Measurements from ENCODE around the gene NT5C1A.

NT5C1A gene

DNA sequence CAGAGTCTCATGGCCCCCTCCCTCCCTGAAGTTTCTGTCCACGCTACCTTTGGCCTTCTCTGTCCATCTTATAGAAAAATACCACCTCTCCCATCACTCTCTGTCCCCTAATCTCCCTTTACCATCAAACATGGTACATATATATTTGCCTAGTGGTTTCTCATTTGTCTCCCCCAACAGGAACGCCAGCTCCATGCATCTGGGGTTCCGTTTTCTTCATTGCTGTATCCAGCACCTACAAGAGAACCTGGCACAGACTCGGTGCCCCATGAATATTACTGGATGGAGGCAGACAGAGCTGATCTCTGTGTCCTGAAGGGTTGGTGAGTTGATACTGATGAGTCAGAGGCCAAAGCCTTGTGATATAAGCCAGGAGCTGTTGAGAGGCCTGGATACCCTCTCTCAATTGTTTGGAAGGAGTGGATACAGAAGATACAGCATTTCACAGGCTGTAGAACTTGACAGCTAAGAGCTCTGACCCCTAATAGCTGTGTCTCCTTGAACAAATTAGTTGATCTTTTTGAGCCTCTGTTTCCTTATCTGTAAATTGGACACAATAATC, 54.3 kb downstream of the NT5C1A start:
- TF ChIP-seq, protein P1, sequence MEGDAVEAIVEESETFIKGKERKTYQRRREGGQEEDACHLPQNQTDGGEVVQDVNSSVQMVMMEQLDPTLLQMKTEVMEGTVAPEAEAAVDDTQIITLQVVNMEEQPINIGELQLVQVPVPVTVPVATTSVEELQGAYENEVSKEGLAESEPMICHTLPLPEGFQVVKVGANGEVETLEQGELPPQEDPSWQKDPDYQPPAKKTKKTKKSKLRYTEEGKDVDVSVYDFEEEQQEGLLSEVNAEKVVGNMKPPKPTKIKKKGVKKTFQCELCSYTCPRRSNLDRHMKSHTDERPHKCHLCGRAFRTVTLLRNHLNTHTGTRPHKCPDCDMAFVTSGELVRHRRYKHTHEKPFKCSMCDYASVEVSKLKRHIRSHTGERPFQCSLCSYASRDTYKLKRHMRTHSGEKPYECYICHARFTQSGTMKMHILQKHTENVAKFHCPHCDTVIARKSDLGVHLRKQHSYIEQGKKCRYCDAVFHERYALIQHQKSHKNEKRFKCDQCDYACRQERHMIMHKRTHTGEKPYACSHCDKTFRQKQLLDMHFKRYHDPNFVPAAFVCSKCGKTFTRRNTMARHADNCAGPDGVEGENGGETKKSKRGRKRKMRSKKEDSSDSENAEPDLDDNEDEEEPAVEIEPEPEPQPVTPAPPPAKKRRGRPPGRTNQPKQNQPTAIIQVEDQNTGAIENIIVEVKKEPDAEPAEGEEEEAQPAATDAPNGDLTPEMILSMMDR (conservative IDR thresholded peaks at IDR 0.05; ENCODE audit: low read depth, low read length) = no peak
- no peak overlapping the region for H3K4me3 ChIP-seq (ENCODE audit: low read length)
- no peak for DNase-seq (ENCODE audit: low read depth)

DNA sequence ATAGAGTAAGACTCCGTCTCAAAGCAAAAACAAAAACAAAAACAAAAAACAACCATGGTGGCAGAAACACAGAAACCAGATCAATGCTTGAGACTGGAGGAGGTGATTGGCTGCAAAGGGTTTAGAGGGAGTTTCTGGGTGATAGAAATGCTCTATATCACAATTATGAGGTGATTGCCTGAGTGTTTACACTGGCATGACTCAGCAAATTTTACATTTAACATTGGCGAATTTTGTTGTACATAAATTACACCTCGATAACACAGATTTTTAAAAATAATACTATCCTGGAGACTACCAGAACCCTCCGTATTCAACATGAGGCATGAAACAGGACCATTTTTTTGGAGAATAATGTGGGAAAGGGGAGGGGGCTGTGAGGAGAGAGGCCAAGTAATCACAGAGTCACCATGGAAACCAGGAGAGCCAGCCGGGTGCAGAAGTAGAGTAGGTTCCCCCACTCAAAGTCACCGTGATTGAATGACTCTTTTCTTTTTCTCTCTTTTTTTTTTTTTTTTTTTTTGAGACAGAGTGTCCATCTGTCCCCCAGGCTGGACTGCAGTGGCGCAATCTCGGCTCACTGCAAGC, 56.7 kb downstream of the NT5C1A start:
- TF ChIP-seq, protein P1 (conservative IDR thresholded peaks at IDR 0.05; ENCODE audit: low read depth, low read length) = no peak
- H3K4me3 ChIP-seq (ENCODE audit: low read length) = no peak overlapping the region
- no peak for DNase-seq (ENCODE audit: low read depth)

DNA sequence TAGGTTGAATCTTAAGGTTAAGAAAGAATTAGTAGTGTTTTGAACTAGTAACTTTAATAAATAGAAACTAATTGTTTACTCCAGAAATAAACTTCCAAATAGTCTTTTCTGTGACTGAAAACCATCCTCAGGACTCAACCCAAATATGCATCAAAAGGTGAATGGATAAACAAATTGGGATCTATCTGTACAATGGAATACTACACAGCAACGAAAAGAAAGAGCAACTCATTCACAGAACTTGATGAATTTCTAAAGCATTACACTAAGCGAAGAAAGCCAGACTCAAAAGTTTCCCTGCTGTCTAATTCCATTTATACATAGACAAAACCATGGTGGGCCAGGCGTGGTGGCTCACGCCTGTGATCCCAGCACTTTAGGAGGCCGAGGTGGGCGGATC, 57.4 kb downstream of the NT5C1A start:
- TF ChIP-seq, protein P1 (conservative IDR thresholded peaks at IDR 0.05; ENCODE audit: low read depth, low read length) = no peak
- no peak for DNase-seq (ENCODE audit: low read depth)
- H3K4me3 ChIP-seq (ENCODE audit: low read length) = no peak overlapping the region

DNA sequence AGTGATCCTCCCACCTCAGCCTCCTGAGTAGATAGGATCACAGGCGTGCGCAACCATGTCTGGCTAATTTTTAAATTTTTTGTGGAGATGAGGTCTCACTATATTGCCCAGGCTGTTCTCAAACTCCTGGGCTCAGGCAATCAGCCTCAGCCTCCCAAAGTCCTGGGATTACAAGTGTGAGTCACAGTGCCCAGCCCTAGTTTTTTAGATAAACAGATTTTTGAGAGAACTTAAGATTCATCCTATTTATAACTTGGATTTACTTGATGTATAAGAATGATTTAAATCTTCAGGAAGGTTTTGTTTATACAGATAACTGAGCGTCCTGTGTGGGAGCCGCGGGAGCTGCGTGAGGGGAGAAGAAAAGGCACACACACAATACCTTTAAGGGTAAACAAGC, 58.7 kb downstream of the NT5C1A start:
- no peak for DNase-seq (ENCODE audit: low read depth)
- TF ChIP-seq, protein P1 (conservative IDR thresholded peaks at IDR 0.05; ENCODE audit: low read depth, low read length) = no peak
- no peak overlapping the region for H3K4me3 ChIP-seq (ENCODE audit: low read length)

DNA sequence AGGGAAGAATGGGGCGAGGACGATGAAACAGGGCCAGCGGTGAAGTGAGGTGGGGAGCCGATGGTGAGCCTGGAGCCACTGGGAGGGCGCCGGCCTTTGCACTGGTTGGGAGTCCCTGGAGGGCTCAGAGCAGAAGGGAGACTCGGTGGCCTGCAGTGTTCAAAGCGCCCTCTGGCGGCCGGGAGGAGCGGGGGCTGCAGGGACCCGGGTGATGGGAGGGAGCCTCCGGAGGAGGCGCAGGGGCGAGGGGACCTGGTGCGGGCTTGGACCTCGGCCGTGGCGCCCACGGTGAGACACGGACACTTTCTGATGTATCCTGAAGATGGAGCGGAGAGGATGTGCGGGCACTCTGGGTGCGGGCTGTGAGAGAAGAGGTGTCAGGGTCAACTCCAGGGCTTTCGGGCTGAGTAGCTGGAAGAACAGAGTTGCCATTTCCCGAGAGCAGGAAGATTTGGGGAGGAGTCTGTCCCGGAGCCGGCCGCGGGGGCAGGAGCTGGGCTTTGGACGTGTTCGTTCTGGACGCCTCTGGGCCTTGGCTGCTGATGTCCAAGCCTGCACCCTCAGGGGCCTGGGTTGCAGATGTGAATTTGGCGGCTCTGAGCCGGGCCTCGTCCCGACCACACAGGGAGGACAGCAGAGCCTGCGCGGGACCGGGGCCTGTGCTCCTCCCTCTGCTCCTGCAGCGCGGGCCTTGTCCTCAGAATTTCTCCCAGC, 62.1 kb downstream of the NT5C1A start:
- TF ChIP-seq, protein P1 (conservative IDR thresholded peaks at IDR 0.05; ENCODE audit: low read depth, low read length) = peak; percentile 89
- DNase-seq (ENCODE audit: low read depth) = no peak
- H3K4me3 ChIP-seq (ENCODE audit: low read length) = no peak overlapping the region

Measured in retinal pigment epithelial cell (primary cell).